Measurements from ENCODE around the gene OR2A2.
"Not testable (repeated sequence)": the region's sequence is repeated elsewhere in the genome, so short reads cannot be mapped to it uniquely, and the experiment has no call there.

Gene OR2A2

DNA sequence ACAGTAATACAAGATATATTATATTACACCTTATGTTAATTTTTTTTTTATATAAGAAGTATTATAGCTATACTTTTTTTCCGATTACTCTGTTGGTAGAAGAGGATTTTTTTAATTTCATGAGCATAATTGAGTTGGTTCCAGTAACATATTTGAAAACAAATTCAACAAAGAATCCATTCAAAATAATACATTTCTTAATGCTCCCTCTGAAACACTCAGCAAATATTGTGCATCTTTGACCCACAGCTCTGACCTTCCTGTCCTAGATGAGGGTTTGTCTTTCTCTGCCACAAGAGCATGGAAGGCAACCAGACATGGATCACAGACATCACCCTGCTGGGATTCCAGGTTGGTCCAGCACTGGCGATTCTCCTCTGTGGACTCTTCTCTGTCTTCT is at the start of gene OR2A2:
Gene OR2A2, plus strand, starts transcription at position 301 of the 400 bp plus-strand sequence. Its CDS starts 0 bp downstream, at position 301.
- DNase-seq = no peak

DNA sequence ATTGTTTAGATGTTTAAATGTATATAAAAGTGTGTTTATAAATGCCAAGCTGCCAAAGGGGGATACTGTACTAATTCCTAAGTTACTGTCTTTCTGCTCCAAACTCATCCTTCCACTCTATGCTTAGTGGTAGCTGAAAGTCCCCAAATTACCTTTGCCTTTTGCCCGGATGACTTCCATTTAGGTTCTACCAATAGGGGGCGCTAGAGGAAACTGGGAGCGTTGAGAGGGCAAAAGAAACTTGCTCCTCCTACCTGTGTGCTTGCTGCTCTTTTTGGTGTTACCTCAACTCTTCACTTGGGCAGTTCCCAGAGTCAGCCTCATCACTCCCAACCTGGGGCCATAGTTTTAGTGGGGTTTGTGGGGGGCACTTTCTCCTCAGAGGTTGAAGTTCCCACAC is 45.7 kb upstream of the OR2A2 start:
- no peak for DNase-seq

DNA sequence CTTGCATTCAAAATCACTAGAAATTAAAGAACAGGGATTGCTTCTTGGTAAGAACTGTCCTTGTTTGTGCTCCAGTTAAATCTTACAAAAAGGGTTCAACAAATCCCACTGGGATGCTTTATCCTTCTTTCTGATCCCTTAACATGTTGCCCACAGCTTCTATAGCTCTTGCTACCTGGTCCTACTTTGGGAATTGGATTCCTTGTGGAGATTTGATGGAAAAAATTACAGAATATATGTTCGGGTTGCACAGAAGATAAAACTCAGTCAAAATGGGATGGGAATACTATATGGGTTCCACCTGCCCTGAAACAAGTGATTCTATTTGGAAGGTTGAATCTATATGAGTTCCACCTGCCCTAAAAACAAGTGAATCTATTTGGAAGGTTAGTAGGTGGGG is 39.9 kb upstream of the OR2A2 start, which contains the start of gene OR2A25:
Gene OR2A25, plus strand, starts transcription at position 301 of the 400 bp plus-strand sequence. CDS start 4,409 bp downstream, outside the sequence.
- DNase-seq = no peak

DNA sequence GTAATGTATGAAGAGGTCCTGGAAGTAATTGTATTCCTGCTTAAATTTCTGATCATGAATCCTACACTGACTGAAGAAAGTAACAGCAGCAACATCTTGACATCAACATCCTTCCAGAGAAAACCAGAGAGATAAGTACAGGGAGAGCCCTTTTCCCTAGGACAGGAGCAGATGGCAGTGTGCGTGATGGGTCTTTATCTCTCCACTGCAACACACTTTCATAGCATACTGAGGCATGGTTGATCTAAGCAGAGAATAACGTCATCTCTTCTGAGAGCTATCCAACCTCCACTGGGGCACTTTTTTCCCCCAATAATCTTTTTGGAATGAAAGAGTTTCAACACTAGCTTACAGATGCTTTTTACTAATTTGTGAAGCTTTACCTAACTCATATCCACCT is 39.4 kb upstream of the OR2A2 start:
- DNase-seq = no peak

GRCh38 chr7:144074374-144074773 is 35.0 kb upstream of the OR2A2 start:
- no peak for DNase-seq

DNA sequence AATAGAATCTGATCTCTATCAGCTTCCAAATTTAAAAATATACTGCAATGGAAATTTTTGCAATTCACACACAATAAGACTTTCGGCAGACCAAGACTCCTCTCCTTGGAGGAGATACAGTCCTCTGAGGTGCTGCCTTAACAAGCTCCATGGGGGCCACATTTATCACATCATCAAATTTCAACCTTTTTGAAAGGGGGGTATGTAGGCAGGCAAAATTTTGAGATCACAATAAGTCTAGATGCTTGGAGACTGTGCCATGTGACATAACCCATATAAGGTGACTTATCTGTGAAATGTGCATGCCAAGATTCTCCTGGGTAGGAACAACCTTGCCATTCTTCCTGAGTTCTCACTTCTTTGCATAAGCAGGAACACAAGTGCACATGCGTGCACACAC is 23.4 kb upstream of the OR2A2 start, which contains the start of gene OR2A12:
Gene OR2A12, plus strand, starts transcription at position 301 of the 400 bp plus-strand sequence. CDS start 8,830 bp downstream, outside the sequence.
- no peak for DNase-seq

GRCh38 chr7:144086730-144087129 is 22.7 kb upstream of the OR2A2 start:
- no peak for DNase-seq

DNA sequence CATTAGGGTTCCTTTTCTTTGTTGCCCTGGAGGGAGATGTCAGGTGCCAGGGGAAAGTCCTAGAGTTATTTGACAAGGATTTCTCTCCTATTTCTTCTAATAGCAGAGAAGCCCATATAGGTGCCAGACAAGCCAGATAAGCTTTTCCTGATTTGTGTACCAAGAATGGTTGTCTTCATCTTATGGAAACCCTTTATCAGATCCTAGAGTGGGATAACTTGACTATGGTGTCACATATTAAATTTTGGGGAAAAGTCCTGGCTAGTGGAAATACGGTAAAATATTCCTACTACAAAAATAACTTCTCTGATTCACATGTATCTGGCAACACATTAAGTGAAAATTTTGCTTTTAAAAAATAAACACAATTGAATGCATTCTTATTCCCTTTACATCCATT is 22.2 kb upstream of the OR2A2 start:
- no peak for DNase-seq

- DNase-seq = no peak
Observed at GRCh38 chr7:144090667-144091066, 18.7 kb upstream of the OR2A2 start.

DNA sequence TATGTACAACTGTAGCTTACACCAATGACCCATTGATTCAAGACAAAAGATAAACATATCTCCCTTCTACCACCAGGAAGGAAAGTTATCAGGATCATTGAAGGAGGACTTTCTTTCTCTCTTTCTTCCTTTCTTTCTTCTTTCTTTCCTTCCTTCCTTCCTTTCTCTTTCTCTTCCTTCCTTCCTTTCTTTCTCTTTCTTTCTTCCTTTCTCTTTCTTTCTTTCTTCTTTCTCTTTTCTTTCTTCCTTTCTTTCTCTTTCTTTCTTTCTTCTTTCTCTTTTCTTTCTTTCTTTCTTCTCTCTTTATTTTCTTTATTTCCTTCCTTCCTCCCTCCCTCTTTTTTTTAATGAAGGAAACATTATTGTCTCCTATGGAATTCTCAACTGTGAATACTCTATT is 10.6 kb upstream of the OR2A2 start:
- no peak for DNase-seq

DNA sequence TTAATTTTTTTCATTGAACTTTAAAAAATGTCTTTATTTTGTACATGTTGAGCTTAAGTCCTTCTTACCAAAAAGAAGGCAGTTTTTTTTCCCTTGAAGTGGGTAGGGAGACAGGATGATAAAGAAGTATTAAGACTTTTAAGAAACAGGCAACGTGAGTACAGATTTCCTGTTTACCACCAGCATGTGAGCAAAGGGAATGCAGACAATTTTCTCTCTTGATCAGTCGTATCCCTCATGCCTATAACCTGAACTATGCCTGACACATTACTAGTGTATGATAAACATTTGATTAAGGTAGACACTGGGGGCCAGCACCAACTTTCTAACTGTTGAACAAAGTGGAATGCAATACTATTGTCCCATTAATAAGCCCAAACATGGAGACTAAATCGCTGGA is 8.8 kb upstream of the OR2A2 start:
- no peak for DNase-seq

GRCh38 chr7:144102041-144102440 is 7.3 kb upstream of the OR2A2 start:
- no peak for DNase-seq

GRCh38 chr7:144105211-144105610 is 4.2 kb upstream of the OR2A2 start:
- no peak for DNase-seq

GRCh38 chr7:144110272-144110671 is 889 bp downstream of the OR2A2 start:
- no peak for DNase-seq

DNA sequence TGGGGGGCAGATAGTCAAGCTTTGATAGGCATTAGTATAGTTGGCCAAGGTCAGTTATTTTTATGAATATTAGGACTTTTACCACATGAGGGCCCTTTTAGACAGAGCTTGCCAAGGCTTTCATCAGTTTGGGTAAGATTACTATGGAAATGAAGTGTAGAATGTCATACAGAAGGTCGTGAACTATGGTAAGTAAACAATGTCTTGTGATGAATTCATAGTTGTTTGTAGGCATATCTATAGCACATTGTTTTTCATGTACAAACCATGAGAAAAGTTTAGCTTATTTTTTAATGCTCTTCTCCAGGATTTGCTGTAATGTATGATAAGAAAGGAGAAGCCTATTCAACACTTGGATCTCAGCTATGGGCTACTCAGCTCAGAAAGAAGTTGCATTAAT is 4.3 kb downstream of the OR2A2 start:
- DNase-seq = no peak

GRCh38 chr7:144118341-144118740 is 9.0 kb downstream of the OR2A2 start:
- no peak for DNase-seq

GRCh38 chr7:144122876-144123275 is 13.5 kb downstream of the OR2A2 start, which contains the start of gene OR2A14:
TSS of gene OR2A14 (plus strand) at chr7:144123176. CDS start at chr7:144129113, 5,937 bp downstream.
- no peak for DNase-seq

- peak; percentile 88 for DNase-seq
Observed at GRCh38 chr7:144127714-144128334, 18.4 kb downstream of the OR2A2 start.

DNA sequence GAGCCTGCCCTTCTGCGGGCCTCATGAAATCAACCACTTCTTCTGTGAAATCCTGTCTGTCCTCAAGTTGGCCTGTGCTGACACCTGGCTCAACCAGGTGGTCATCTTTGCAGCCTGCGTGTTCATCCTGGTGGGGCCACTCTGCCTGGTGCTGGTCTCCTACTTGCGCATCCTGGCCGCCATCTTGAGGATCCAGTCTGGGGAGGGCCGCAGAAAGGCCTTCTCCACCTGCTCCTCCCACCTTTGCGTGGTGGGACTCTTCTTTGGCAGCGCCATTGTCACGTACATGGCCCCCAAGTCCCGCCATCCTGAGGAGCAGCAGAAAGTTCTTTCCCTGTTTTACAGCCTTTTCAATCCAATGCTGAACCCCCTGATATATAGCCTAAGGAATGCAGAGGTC is 20.2 kb downstream of the OR2A2 start:
- DNase-seq = not testable (repeated sequence)

- no peak for DNase-seq
Observed at GRCh38 chr7:144130730-144131129, 21.3 kb downstream of the OR2A2 start.

DNA sequence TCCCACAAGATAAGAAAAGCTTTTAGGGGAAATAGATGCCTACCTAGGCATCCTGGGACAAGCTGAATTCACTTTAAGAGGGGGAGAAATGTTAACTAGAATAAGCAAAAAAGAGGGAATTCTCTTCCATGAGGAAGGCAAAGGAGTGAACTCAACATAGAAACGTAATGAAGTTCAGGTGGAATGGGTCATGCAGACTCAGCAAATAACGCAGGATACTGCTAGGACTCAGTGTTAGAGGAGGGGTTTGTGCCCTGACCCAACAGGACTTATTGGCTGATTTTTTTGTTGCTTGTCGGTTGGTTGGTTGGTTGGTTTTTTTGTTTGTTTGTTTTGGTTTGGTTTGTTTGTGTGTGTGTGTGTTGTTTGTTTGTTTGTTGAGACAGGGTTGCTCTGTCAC is 22.9 kb downstream of the OR2A2 start:
- DNase-seq = no peak

GRCh38 chr7:144133307-144133706 is 23.9 kb downstream of the OR2A2 start:
- no peak for DNase-seq

GRCh38 chr7:144134116-144134515 is 24.7 kb downstream of the OR2A2 start:
- no peak for DNase-seq

- no peak for DNase-seq
Observed at GRCh38 chr7:144137501-144137900, 28.1 kb downstream of the OR2A2 start.

- no peak for DNase-seq
Observed at GRCh38 chr7:144142187-144142586, 32.8 kb downstream of the OR2A2 start.
